Upper lobe of left lung (tissue), 4 donors: ENCODE measurements around the gene ZFHX3.

Experiments
- CTCF ChIP-seq, 6 experiments: fragments of 450-650 bp in 4 of 6; fragments of 200-600 bp in 2 of 6; sonication (generic) in 2 of 6; IDR thresholded peaks; one replicate each; pipeline ENCODE4 v1.5.1; 2016 to 2019; ENCODE audit warnings: antibody characterized with exemption in 6 of 6
- POLR2A ChIP-seq, 4 donors: fragments of 450-650 bp; IDR thresholded peaks; one replicate each; pipeline ENCODE4 v1.5.1; 2016 to 2017; ENCODE audit warnings: antibody characterized with exemption in 4 of 4, mild to moderate bottlenecking in 2 of 4
- POLR2AphosphoS5 ChIP-seq, 2 donors: sonication (generic); formaldehyde crosslinking; IDR thresholded peaks; one replicate each; pipeline ENCODE4 v1.5.1; 2017; ENCODE audit warnings: antibody characterized with exemption in 2 of 2

GRCh38 chr16:73053038-73053363 lies 5.1 kb upstream of the ZFHX3 start:
- TF ChIP-seq CTCF (IDR thresholded peaks at IDR 0.05): no peak
- TF ChIP-seq POLR2A (IDR thresholded peaks at IDR 0.05): no peak
- TF ChIP-seq POLR2AphosphoS5 (IDR thresholded peaks at IDR 0.05): no peak
